ENCODE data around the gene SNW1.
"Not testable (repeated sequence)": the region's sequence is repeated elsewhere in the genome, so short reads cannot be mapped to it uniquely, and the experiment has no call there.

The SNW1 gene

GRCh38 chr14:77760381-77761204 lies at the start of gene SNW1:
TSS of gene SNW1 (minus strand) at chr14:77761156. CDS start at chr14:77761127, 29 bp downstream.
- peak; percentile 94 for DNase-seq

GRCh38 chr14:77809011-77809410 lies 48.1 kb upstream of the SNW1 start:
- no peak for DNase-seq

- no peak for DNase-seq
These were observed 47.3 kb upstream of the SNW1 start for GRCh38 chr14:77808250-77808649.

GRCh38 chr14:77805706-77806105 lies 44.8 kb upstream of the SNW1 start:
- DNase-seq = no peak

GRCh38 chr14:77804592-77804991 lies 43.6 kb upstream of the SNW1 start:
- no peak for DNase-seq

- no peak for DNase-seq
These were observed 39.9 kb upstream of the SNW1 start for GRCh38 chr14:77800814-77801213.

- peak; percentile 76 for DNase-seq
These were observed 39.1 kb upstream of the SNW1 start, which contains the start of gene ADCK1 for GRCh38 chr14:77799863-77800730. TSS of gene ADCK1 (plus strand) at chr14:77800109. CDS start at chr14:77818979, 18,870 bp downstream.

GRCh38 chr14:77799456-77799855 lies 38.5 kb upstream of the SNW1 start:
- DNase-seq = not testable (repeated sequence)

- DNase-seq = no peak
These were observed 33.4 kb upstream of the SNW1 start for GRCh38 chr14:77794357-77794756.

GRCh38 chr14:77793255-77793654 lies 32.3 kb upstream of the SNW1 start:
- not testable (repeated sequence) for DNase-seq

- DNase-seq = no peak
These were observed 30.3 kb upstream of the SNW1 start for GRCh38 chr14:77791225-77791600.

- DNase-seq = no peak
These were observed 29.7 kb upstream of the SNW1 start for GRCh38 chr14:77790566-77791224.

GRCh38 chr14:77786148-77786547 lies 25.2 kb upstream of the SNW1 start:
- no peak for DNase-seq

GRCh38 chr14:77782202-77782601 lies 21.2 kb upstream of the SNW1 start:
- DNase-seq = no peak

GRCh38 chr14:77773966-77774365 lies 13.0 kb upstream of the SNW1 start:
- DNase-seq = not testable (repeated sequence)

- not testable (repeated sequence) for DNase-seq
These were observed 7.6 kb upstream of the SNW1 start for GRCh38 chr14:77768442-77769069.

GRCh38 chr14:77763978-77764377 lies 3.0 kb upstream of the SNW1 start:
- DNase-seq = no peak

- no peak for DNase-seq
These were observed 2.4 kb upstream of the SNW1 start for GRCh38 chr14:77763316-77763715.

GRCh38 chr14:77761205-77761931 lies 412 bp upstream of the SNW1 start:
- DNase-seq = no peak

GRCh38 chr14:77752799-77753516 lies 8.0 kb downstream of the SNW1 start:
- no peak for DNase-seq

- DNase-seq = no peak
These were observed 8.7 kb downstream of the SNW1 start for GRCh38 chr14:77752266-77752665.

Data from CD4-positive, alpha-beta T cell treated with Interleukin-4 for 4 hours (primary cell).